HG03378 (cell line): ENCODE data around the gene ASAP3.

Experiments
- ATAC-seq: cut with Tn5 transposase; IDR thresholded peaks from one replicate; pipeline ENCODE4 v1.9.1; 2021; ENCODE audit warnings: mild to moderate bottlenecking, moderate library complexity; ENCODE audit not compliant: unreplicated experiment

Gene ASAP3

DNA sequence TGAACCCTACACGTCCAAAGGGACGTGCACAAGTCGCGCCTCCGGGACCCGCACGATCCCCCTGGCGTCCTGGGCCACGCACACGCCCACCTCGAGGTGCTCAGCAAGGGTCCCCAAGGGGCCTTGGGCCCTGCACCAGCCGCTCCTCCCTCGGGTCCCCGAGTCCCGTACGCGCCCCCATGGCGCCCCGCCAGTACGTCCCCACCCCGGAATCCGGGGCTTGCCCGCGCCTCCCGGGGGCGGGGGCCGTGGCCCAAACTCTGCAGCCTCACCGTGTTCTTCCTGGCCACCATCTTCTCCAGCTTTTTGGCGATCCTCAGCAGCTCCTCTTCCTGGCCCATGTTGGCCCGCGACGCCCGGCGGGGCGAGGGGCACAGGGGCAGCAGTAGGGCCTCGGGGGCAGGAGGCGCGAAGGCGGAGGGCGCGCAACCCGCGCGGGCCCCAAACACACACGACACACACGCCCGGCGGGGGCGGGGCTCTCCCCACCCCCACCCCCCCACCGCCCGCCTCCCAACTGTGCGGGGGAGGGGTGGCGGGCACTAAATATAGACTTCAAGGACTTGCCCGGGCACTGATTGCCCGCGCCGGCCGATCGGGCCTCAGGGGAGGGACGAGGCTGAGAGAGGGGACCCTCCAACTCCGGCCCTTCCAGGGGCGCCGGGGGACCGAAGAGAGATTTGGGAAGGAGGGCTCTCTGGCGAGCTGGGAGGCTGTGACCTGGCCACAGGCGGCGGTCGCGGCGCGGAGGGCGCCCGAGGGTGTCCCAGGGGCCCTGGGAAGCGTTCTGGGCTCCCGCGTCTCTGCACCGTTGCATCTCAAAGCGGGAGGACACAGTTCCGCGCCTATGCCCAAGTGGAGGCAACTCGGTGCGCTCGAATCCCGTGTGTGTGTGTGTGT, 59.4 kb downstream of the ASAP3 start, which contains the start of gene TCEA3:
TCEA3 (minus strand) TSS at position 456 of the 900 bp plus-strand sequence; CDS start at position 341, 115 bp downstream.
- ATAC-seq: no peak

- no peak for ATAC-seq
These were observed 60.3 kb downstream of the ASAP3 start for GRCh38 chr1:23423415-23424292.

GRCh38 chr1:23422941-23423340, 61.0 kb downstream of the ASAP3 start:
- no peak for ATAC-seq

DNA sequence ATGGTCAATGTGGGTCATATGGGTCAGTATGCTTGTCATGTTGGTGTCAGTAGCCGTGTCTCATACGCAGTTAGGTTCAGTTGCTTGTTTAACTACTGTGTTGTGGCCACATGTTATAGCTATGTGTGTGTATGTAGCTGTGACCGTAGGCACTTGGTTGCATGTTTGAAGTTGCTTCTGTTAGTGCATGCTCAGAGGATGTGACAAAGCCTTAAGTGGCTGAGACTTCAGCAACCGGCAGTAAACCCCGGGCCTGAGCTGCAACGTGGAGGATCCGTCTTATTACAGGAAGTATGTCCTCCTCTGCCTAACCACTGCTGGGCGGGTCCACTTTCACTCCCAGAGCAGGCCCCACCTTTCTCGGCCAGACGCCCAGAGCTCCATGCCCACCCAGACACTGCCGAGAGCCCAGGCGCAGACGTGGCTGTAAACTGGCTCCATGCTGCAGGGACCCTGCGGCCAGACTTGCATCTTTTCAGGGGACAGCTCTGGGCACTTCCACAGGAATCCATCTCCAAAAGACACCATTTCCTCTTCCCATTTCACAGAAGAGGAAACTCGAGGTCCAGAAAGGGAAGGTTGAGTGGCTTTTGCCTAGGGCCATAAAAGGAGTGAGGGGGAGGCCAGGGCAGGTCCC, 61.6 kb downstream of the ASAP3 start:
- no peak for ATAC-seq

DNA sequence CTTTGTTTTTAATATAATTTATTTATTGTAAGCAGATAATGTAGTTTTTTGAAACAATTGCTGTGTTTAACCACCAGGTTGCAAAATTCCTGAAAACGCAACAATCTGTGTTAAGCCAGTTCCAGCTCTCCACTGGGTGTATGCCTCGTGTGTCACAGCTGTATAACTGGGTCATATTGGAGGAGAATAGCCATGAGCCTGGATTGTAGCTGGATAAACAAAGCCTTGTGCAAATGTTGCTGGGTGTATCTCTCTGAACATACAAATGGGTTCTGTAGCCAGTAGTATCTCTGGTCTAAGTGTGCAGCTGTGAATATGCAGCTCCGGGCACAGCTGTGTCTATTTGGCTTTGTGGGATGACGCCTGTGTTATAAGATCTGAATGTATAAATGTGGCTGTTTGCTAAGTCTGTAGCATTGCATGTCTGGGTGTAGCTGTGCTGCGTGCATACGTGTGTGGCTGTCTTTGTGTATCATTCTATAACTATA, 62.2 kb downstream of the ASAP3 start:
- ATAC-seq: no peak

- ATAC-seq: no peak
These were observed 62.6 kb downstream of the ASAP3 start for GRCh38 chr1:23421343-23421742.

- no peak for ATAC-seq
These were observed 63.2 kb downstream of the ASAP3 start for GRCh38 chr1:23420778-23421177.

DNA sequence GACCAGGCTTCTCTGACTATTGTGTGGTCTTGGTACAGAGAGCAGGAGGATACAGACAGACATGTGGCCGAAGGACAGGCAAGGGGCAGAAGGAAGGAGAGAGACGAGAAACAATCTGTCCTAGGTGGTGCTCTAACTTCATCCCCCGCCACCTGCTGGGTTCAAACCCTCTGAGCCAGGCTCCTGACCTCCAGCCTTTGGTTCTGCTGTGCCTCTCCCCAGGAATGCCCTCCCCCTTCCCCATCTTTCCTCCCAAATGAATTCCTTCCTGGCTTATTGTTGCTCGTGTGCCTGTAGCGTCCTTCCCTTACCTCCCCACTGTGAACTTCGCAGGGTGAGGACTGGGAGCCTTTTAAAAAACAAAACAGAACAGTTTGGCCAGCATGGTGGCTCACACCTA, 64.8 kb downstream of the ASAP3 start:
- no peak for ATAC-seq

DNA sequence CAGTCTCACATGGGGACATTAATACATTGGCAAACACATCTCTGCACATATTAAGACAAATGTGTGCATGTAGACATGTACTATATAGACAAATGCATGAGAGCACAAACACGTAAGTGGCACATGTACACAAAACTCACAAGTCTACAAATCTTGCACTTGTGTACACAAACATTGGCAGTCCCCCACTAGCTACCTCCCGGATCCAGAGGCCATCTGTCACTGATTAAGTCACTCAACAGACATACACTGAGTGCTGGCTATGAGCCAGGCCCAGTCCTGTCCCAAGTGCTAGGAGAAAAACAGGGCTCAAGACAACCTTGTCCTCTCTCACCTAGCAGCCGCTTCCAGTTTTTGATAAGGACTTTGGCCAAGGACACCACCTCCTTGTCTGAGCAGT, 66.4 kb downstream of the ASAP3 start:
- ATAC-seq: no peak

GRCh38 chr1:23416964-23417363, 67.0 kb downstream of the ASAP3 start:
- no peak for ATAC-seq

DNA sequence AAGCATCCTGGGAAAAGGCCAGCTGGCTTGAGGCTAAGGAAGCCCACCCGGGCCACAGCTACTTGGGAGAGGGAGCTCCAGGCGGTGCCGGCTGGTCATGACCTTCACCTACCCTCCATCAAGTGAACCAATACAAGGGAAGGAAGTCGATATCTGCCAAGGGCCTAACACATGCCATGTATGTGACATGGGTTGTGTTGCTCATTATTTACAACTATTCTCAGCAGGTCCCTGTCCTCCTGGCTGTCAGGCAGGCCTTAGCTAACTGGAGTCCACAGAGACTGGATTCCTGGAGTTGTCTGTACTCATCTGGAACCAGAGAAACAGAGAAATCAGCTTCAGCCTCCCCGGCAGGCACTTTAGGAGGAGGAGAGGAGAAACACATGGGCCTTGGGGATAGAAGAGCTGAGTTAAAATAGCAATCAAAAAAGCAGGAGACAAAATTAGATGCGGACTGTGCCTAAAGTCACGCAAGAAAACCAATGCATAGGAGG, 75.1 kb downstream of the ASAP3 start:
- ATAC-seq: no peak

DNA sequence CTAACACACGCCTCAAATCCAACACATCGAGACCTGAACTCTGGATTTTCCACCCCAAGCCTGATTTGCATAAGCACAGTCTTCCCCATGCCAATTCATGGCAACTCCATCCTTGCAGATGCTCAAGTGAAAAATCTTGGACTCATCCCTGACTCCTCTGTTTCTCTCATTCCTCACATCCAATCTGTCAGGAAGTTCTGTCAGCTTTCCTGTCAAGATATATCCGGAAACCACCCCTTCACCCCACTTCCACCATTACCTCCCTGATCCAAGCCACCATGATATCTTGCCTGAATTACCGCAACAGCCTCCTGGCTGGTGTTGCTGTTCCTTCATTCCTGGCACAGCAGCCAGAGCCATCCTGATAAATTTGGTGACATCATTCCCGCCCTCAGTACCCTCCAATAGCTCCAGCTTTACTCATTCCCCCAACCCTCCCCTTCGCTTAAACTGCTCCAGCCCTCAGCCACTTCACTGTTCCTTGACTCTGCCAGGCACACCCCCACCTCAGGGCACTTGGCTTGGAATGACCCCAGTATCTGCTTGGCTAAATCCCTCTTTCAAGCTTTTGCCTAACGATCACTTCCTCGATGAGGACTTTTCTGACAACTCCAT, 76.9 kb downstream of the ASAP3 start:
- no peak for ATAC-seq

- no peak for ATAC-seq
These were observed 78.0 kb downstream of the ASAP3 start for GRCh38 chr1:23405946-23406345.

DNA sequence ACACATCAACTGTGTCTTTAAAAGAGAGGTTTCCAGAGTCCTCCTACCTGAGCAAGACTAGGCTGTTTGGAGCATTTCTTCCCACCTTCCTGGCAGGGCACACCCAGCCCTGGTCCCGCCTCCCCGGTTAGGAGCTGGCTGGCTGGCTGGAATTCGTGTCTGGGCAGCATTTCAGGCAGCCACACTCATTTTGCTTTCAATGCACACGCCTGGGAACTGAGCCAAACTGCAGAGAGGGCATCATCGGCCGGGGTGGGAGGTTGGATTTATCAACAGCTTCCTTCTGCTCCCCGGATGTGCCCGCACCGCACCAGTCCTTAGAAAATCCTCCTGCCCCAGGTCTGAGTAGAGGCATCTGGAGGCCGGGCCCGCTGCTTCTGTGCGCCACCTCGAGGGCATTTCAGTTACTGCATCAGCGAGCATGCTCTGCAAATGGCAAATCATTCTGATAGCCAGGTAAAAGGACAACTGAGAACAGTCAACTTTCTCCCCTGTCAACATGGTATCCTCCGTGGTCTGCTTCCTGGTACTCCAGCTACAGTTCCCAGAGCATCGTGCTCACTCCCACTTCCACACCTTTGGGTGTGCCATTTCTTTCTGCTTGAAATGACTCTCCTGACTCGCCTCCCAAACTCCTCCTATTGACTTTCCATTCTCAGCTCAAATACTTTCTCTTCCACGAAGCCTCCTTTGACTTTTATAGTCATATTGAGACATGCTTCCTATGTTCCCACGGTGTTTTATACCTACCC, 80.1 kb downstream of the ASAP3 start:
- ATAC-seq: no peak

DNA sequence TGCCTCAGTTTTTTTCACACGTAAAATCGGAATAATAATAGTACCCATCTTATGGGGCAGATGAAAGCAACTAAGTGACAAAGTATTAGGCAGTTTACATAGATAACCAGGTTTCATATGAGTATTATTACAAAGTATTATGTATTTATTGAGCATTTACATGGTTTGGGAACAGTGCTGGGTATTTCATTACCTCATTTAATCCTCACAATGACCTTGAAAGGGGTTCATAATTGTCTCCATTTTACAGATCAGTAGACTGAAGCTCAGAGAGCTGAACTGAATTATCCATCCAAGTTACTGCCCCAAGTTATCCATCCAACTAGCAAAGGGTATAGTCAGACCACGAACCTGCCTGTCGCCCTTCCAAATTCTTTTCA, 80.6 kb downstream of the ASAP3 start:
- no peak for ATAC-seq

GRCh38 chr1:23403038-23403336, 81.0 kb downstream of the ASAP3 start:
- ATAC-seq: no peak

DNA sequence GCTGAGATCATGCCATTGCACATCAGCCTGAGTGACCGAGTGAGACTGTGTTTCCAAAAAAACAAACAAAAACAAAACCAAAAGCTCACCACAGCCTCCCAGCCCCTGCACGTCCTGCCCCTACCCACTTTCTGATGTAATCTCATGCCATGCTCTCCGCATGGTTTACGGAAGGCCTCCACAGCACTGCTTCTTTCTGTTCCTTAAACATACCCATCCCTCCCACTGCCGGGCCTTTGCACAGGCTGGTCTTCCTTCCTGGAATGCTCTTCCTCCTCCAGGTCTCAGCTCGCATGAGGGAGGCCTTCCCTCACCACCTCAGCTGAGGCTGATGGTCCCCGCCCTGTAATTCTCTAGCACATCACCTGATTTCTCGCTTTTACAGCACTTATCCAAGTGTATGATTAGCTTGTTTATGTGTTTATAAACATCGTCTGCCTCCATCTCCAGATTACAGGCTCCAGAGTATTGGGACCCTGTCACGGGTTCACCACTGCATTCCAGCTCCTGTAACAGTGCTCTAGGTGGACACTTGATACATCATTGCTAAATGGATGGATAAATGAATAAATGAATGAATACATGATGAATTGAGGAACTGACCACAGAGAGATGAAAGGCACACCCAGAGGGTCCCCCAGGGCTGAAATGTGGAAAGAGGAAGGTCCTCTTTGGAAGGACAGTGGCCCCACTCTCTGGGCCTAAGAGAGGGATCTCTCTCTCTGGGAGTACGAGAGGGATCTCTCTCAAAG, 81.5 kb downstream of the ASAP3 start:
- no peak for ATAC-seq

DNA sequence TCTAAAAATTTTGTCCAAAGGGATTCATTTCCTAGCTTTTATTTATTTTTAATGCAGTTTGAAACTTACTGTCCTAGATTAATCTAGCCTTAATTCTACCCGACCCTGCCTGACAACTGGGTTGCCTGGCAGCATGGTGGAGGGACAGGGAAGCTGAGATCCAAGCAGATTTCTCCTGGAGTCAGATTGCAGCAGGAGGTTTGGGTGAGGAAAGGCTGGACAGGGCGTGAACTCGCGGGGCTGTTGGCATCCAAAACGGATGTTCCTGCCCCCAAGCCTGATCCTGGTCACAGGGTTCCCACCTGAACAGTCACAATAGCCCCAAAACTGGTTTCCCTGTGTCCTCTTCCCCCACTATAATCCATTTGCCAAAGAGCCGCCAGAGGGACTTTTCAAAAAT, 82.7 kb downstream of the ASAP3 start:
- no peak for ATAC-seq
